ENCODE data around the gene SBNO2.

SBNO2 gene

GRCh38 chr19:1154731-1155351 lies 19.2 kb downstream of the SBNO2 start:
- DNase-seq (ENCODE audit: low spot score), result no peak

DNA sequence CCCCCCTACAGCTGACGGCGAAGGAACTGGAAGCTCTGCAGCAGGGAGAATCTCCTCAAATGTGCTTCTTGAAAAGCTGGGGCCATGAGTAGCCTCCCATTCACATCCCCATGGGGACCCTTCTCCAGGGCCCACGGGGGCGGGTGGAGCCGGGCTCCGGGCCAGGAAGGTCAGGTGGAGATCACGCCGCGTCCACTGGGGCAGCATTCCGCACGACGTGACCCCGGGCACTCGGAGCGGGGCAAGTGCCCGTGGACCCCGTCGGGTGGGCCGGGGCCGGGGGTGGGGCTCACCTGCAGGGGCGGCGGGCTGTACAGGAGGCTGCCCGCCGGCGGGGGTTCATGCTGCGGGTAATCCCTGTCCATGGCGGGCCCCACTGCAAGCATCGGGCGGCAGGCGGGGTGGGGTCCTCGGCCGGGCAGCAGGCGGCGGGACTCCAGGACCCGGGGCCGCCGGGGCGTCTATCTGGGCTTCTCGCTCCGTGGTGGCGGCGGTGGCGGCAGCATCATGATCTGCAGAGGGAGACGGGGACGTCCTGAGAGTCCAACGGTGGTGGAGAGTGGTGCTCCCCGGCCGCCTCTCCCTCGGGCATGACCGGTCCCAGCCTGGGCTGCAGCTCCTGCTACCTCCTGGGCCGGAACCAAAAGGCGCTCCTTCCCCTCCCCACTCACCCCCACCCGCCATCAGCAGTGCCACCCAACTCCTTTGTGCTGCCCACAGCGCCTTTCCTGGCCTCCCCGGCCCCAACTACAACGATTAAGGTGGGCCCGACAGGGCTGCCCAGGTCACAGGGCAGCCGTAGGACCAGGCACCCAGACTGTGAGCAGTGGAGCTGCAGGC lies 20.0 kb downstream of the SBNO2 start:
- DNase-seq (ENCODE audit: low spot score), result no peak

DNA sequence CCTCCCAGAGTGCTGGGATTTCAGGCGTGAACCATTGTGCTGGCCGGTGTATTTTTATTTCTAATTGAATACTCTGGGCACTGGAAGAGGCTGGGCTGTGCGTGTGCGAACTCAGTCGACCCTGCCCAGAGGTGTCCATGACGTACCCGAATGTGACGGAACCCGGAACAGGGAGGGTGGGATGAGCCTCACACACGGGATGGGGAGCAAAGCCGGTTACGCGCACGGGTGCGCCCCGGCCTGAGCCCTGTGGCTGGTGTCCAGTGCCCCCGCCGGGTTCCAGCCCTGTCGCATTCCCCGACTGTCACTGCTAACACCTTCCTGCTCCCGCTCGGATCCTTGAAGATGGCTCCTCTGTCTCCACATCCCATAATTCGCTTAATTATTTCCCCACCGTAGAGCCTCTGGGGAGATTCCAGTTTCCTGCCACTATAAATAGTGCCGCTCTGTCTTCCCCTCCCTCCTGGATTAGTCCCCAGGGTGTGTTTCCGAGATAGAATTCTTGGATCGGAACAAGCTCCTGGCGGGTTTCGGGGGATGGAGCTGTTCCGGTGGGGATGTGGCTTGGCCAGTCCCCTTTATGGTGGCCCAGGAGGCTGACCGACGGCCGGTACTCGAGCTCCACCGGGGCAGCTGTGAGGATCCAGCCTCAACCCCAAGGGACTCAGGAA lies 22.0 kb downstream of the SBNO2 start:
- no peak for DNase-seq (ENCODE audit: low spot score)

DNA sequence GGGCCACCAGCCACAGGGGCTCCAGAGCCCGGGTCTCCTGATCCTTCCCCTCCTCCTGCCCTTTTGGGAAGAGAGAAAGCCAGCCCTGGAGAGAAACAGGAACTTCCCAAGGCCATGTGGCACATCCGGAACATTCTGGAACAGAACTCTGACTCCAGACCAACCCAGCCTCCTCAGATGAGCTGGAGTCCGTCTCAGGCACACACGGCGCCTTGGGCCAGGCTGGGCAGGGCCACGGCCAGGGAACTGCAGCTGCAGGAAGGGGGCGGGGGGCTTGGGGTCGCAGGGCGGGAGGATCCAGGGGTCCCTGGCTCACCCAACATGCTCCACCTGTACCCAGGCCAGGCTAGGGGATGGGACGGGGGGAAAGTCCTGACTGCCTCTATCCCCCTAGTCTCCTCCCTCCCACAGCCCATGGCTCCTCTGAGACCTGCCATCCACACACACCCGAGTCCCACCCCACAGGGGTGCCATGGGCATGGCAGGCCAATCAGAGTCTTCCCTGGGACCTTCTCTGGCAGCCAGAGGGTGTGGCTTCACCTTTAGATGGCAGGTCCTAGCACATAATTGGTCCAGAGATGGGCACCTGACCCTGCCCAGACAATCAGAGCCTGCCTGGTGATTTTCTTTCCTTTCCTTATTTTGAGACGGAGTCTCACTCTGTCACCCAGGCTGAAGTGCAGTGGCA lies 22.9 kb downstream of the SBNO2 start:
- no peak for DNase-seq (ENCODE audit: low spot score)

DNA sequence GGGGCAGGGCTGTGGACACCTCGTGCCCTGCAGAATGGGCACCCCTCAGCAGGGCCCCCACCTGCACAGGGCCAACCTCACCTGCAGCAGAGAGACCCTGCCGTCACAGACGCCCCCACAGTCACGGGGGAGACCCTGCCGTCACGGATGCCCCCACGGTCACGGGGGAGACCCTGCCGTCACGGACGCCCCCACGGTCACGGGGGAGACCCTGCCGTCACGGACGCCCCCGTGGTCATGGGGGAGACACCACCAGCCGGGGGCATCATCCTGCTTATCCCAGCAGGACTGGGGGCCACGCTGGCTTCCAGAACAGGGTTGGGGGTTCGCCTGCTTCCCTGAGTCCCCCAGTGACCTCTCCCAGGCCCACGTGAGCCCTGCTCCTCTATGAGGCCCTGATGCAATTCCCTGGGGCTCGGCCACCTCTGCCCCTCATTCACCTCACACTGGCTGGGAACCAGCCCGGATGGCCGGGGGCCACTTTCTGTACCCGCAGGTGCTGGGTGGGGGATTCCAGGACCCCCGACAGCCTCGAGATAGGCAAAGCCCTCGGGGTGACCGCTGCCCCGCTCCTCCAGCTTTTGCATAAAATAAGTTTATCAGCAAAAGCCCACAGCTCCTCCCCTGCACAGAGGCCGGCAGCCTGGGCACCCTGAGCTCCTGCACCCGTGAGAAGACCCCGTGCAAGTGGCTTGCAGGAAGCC lies 23.6 kb downstream of the SBNO2 start:
- no peak for DNase-seq (ENCODE audit: low spot score)

DNA sequence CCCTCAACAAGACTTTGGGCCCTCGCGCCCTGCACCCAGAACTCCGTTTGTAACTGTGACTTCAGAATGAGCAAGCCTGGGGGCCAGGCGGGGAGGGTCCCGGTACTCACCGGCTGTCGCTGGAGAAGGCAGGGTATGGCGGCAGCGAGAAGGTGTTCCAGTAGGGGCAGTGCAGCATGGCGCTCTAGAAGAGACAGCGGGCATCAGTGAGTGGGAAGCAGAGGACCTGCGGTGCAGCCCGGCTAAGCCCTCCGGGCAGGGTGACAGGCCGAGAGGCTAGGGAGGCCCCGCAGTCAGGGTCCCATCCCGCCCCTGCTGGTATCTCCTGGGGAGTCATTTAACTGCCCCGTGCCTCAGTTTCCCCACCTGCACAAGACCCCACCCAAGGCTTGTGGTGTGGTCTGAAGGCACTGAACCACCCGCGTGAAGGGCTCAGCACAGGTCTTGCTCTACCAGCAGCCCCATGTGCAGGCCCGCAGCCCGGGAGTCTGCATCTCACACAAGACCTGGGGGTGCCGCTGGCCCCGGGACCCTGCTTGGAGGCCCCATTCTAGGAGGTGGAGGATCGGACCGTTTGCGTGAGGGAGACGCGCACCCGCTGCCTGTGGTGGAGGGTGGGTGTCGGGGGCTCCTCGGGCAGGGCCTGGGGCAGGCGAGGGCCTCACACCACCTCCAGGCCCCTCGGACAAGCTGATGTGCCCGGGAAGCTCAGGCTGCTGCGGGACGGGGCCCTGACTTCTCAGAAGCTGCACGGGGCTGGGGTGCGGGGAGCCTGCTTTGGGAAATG lies 24.6 kb downstream of the SBNO2 start:
- DNase-seq (ENCODE audit: low spot score), result no peak

DNA sequence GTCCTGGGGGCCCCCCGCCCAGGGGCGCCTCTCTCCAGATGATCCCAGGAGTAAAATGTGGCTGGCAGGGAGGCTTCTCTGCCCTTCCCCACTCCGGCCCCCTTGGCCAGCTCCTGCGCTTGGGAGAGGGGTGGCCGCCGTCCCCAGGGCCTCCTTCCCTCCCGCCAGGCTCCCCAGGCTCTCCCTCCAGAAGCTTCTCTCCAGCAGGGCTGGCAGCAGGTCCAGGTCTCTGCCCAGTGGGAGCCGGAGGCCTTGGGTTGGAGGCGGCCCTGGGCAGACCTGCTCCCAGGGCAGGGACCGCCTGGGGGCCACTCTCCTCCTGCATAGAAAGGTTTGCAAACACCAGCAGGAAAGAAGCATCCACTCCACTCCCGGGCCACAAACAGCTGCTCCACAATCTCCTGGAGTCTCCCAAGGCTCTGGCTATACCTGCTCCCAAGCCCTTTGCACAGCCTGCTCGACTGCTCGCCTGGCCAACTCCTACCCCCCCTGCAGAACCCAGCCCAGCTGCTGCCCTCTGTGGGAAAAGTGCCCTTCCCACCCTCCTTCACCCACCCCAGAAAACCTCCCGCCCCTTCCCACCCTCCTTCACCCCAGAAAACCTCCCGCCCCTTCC lies 26.0 kb downstream of the SBNO2 start:
- DNase-seq (ENCODE audit: low spot score), result no peak

- no peak for DNase-seq (ENCODE audit: low spot score)
Observed at GRCh38 chr19:1146858-1147780, 26.9 kb downstream of the SBNO2 start.

GRCh38 chr19:1146412-1146699 lies 27.7 kb downstream of the SBNO2 start:
- DNase-seq (ENCODE audit: low spot score), result no peak

DNA sequence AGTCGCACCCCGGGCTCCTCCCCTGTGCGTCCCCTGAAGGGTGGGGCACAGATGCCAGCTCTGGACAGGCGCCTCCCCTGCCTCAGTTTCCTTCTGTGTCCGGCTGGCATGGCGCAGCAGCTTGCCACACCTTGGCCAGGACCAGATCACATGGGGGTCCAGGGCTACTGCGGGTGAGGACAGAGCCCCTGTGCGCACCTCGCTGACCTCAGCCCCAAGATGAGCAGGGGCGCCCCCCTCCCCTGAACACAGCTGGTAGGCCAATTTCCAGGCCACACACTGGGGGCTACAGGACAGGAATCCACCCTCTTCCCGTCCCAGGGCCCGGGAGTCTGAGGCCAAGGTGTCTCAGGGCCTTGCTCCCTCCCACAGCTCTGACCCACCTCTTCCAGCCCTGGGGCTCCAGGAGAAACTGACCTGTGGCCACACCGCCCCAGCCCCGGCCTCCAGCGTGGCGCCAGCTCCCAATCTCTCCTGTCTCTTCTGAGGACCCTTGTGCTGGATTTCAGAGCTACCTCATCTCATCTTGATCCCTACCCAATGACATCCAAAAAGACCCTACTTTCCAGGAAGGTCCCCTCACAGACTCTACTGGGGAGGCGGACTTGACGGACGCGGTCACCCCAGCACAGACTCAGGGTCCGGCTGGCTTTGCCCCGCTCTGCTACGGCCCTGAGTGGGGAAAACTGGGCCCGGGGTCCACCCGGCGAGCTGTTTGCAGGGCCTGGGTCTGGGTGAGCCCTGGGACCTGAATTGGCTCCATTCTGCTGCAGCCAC lies 28.2 kb downstream of the SBNO2 start:
- DNase-seq (ENCODE audit: low spot score), result no peak

DNA sequence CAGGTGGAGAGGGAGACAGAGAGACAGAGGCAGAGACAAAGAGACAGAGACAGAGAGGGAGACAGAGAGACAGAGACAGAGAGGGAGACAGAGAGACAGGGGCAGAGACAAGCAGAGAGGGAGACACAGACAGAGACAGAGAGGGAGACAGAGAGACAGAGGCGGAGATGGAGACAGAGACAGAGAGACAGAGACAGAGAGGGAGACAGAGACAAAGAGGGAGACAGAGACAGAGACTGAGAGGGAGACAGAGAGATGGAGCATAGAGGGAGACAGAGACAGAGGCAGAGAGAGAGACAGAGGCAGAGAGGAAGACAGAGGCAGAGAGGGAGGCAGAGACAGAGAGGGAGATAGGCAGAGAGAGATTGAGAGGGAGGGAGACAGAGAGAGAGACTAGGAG lies 29.3 kb downstream of the SBNO2 start:
- DNase-seq (ENCODE audit: low spot score), result no peak

DNA sequence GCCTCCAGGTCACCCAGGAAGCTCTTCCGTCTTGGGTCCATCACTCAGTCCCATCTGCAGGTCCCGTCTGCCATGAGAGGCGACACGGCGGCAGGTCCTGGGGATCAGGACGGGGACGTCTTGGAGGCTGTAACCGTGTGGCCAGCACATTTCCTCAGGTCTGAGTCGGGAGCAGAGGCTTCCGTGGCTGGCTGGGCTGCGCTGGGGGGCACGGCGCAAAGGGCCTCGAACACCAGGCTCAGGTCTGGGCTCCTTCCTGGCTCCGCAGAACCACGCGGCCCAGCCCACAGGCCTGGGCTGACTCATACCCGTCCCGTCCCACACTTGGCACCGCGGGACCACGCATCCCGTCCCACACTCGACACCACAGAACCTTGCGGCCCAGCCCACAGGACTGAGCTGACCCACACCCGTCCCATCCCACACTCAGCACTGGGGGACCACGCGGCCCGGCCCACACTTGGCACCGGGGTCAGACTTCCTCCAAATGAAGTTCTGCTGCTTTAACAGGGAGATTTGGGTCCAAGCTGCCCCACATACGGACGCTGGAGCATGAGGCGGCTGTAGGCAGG lies 30.2 kb downstream of the SBNO2 start:
- DNase-seq (ENCODE audit: low spot score), result no peak

GRCh38 chr19:1141944-1142343 lies 32.1 kb downstream of the SBNO2 start:
- DNase-seq (ENCODE audit: low spot score), result no peak

DNA sequence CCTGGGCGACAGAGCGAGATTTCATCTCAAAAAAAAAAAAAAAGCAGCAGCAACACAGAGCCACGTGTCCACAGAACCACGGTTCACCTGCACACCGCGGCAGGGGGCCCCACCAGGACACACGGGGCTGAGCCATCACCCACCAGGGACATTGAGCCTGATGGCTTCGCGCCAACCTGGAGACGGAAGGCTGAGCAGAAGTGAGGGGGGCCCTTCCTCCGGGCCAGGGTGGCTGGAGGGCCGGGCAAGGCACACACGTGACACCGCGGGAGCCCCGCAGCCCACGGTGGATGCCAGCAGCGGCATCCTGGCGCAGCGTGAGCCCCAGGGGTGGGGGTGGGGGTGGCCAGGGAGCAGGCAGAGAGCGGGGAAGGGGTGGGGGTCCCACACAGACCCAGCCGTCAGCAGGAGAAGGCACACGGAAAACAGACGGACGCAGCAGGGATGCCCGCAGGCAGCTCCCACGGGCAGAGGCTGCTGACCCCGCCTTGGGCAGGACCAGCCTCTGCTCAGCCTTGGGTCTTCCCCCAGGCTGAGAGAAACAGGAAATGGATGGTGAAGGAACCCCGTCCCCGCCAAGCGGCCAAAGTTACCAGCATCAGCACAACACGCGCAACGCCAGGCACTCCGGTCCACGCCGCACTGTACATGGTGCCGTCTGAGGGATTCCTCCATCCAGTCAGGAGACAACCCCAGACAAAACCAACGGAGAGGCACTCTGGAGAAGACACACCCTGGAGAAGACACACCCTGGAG lies 33.6 kb downstream of the SBNO2 start:
- no peak for DNase-seq (ENCODE audit: low spot score)

GRCh38 chr19:1139126-1139525 lies 34.9 kb downstream of the SBNO2 start:
- no peak for DNase-seq (ENCODE audit: low spot score)

DNA sequence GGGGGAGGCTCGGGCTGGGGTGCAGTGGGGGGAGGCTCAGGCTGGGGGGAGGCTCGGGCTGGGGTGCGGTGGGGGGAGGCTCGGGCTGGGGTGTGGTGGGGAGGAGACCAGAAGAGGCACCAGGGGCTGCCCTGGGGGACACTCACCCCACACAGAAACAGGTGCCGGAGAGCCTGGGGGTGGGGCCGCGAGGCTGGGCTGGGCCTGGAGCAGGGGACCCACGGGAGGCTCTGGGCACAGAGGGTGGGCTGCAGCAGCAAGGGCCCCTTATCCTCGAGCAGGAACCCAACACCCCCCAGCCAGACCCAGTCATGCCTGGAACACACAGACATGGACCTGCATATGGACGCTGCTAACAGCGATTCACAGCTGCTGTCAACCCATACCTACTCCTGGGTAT lies 35.9 kb downstream of the SBNO2 start:
- no peak for DNase-seq (ENCODE audit: low spot score)

DNA sequence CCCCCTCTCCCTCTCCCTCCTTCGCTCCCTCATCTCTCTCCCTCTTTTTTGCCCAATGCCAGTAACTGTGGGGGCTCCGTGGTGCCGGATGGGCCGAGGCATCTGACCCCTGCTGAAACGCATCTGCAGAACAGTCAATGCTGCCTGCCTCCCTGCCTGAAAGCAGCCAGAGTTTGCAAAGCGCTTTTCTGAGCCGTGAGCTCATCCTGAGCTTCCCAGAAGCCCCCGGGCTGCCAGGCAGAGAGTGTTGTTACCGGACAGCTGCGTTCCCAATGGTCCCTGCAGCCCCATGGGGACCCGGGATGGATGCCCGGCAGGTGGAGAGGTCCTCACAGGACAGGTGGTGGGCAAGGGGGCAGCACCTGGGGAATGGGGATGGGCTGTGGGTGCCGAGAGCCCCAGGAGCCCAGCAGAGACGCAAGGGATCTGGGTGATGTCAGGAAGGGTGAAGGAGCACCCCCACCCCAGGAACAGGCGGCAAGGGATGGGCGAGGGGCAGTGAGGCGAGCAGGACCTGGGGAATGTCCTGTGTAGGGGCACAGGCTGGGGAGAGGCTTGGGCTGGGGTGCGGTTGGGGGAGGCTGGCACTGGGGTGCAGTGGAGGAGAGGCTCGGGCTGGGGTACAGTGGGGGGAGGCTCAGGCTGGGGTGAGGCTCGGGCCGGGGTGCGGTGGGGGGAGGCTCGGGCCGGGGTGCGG lies 37.3 kb downstream of the SBNO2 start:
- no peak for DNase-seq (ENCODE audit: low spot score)

All from globus pallidus (tissue), 1 donor.